ENCODE results near the gene ZNF729.
"Not testable (repeated sequence)": the region's sequence is repeated elsewhere in the genome, so short reads cannot be mapped to it uniquely, and the experiment has no call there.

Gene ZNF729

GRCh38 chr19:22286151-22286810 is at the start of gene ZNF729:
Gene ZNF729 (plus strand): TSS chr19:22286441. CDS start chr19:22286526, 85 bp downstream.
- no peak within 1 kb of the TSS for H3K4me3 ChIP-seq (ENCODE audit: low read depth, low read length)

GRCh38 chr19:22256856-22257255 is 29.4 kb upstream of the ZNF729 start:
- H3K4me3 ChIP-seq (ENCODE audit: low read depth, low read length), result no peak overlapping the region

GRCh38 chr19:22257381-22257780 is 28.9 kb upstream of the ZNF729 start:
- no peak overlapping the region for H3K4me3 ChIP-seq (ENCODE audit: low read depth, low read length)

GRCh38 chr19:22257916-22258315 is 28.3 kb upstream of the ZNF729 start:
- no peak overlapping the region for H3K4me3 ChIP-seq (ENCODE audit: low read depth, low read length)

GRCh38 chr19:22260499-22260898 is 25.7 kb upstream of the ZNF729 start:
- H3K4me3 ChIP-seq (ENCODE audit: low read depth, low read length), result no peak overlapping the region

GRCh38 chr19:22261596-22261995 is 24.6 kb upstream of the ZNF729 start:
- no peak overlapping the region for H3K4me3 ChIP-seq (ENCODE audit: low read depth, low read length)

- H3K4me3 ChIP-seq (ENCODE audit: low read depth, low read length), result no peak overlapping the region
These were observed 23.1 kb upstream of the ZNF729 start for GRCh38 chr19:22263121-22263520.

- not testable (repeated sequence) for H3K4me3 ChIP-seq (ENCODE audit: low read depth, low read length)
These were observed 35.3 kb downstream of the ZNF729 start for GRCh38 chr19:22321554-22321953.

- no peak overlapping the region for H3K4me3 ChIP-seq (ENCODE audit: low read depth, low read length)
These were observed 40.0 kb downstream of the ZNF729 start for GRCh38 chr19:22326219-22326618.

GRCh38 chr19:22327321-22327720 is 41.1 kb downstream of the ZNF729 start:
- H3K4me3 ChIP-seq (ENCODE audit: low read depth, low read length), result no peak overlapping the region

- H3K4me3 ChIP-seq (ENCODE audit: low read depth, low read length), result no peak overlapping the region
These were observed 45.3 kb downstream of the ZNF729 start for GRCh38 chr19:22331521-22331920.

- no peak overlapping the region for H3K4me3 ChIP-seq (ENCODE audit: low read depth, low read length)
These were observed 46.7 kb downstream of the ZNF729 start for GRCh38 chr19:22332924-22333323.

GRCh38 chr19:22335716-22336115 is 49.5 kb downstream of the ZNF729 start:
- no peak overlapping the region for H3K4me3 ChIP-seq (ENCODE audit: low read depth, low read length)

GRCh38 chr19:22354665-22355064 is 68.4 kb downstream of the ZNF729 start:
- no peak overlapping the region for H3K4me3 ChIP-seq (ENCODE audit: low read depth, low read length)
